ENCODE measurements around the gene ANKRD6.

The ANKRD6 gene

DNA sequence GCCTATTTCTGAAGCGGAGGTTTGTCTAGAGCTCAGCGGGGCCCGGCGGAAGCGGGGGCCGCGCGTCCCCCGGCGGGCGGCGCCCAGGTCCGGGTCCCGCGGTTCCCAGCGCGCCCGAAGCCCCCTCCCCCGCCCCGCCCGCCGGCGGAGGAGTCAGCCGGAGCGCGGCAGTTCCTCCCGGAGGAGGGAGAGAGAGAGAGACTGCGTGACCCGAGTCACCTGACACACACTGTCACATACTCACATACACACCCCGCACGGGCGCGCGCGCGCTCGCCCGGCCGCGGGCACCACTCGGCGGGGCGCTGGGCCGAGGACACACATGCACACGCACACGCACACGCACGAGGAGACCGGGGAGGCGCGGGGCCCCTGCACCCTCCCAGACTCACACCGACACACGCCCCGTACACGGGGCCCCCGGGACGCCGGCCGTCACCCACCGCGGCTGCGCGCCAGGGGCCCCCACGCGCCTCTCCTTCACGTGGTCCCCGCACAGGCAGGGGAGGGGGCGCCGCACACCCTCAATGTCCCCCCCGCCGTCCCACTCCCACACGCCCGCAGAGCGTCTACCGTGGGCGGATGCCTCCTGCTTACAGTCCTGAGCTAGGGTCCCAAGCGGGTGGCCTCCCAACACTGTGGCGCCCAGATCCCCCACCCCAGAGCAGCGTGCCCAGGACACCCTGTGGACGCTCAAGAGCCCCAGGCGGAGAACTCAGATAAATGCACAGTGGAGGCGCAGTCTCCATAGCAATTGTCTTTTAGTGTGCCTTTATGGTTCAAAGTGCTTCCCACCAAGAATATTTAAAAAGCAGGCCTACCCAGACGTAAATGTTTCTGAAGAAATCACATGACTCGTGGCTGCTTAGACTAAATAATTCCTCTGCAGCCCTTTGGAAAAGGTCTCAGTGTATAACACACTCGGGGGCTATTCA, 20.6 kb upstream of the ANKRD6 start, which contains the start of gene RRAGD:
RRAGD (minus strand) TSS at position 203 of the 935 bp plus-strand sequence. CDS start 280 bp downstream, outside the sequence.
- TF ChIP-seq, protein P1, sequence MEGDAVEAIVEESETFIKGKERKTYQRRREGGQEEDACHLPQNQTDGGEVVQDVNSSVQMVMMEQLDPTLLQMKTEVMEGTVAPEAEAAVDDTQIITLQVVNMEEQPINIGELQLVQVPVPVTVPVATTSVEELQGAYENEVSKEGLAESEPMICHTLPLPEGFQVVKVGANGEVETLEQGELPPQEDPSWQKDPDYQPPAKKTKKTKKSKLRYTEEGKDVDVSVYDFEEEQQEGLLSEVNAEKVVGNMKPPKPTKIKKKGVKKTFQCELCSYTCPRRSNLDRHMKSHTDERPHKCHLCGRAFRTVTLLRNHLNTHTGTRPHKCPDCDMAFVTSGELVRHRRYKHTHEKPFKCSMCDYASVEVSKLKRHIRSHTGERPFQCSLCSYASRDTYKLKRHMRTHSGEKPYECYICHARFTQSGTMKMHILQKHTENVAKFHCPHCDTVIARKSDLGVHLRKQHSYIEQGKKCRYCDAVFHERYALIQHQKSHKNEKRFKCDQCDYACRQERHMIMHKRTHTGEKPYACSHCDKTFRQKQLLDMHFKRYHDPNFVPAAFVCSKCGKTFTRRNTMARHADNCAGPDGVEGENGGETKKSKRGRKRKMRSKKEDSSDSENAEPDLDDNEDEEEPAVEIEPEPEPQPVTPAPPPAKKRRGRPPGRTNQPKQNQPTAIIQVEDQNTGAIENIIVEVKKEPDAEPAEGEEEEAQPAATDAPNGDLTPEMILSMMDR (IDR thresholded peaks at IDR 0.05; ENCODE audit: insufficient read depth, low read length, poor library complexity, severe bottlenecking): no peak
- TF ChIP-seq EZH2phosphoT487 (conservative IDR thresholded peaks at IDR 0.05; ENCODE audit: low read length): no peak
- no peaks in the 10 kb centered on the region for H3K9me2 ChIP-seq (replicated peaks; ENCODE audit: insufficient read depth, low read length)
- H3K4me2 ChIP-seq (ENCODE audit: low read depth, low read length, poor library complexity, severe bottlenecking): peak within 1 kb of the TSS; percentile 75
- no peaks in the 10 kb centered on the region for H3K9me3 ChIP-seq (ENCODE audit: insufficient read depth, low read length)
- no peaks in the 10 kb centered on the region for H3K27me3 ChIP-seq (ENCODE audit: low read length)
- H3K27ac ChIP-seq (ENCODE audit: low read depth, low read length): peak within 1 kb of the TSS; percentile 70
- peaks cover 45% of the 10 kb centered on the region for H3K79me2 ChIP-seq (ENCODE audit: insufficient read depth, low read length)
- no peaks in the 10 kb centered on the region for H3K36me3 ChIP-seq (ENCODE audit: low read length)
- H3K9ac ChIP-seq (ENCODE audit: low read length): peak within 1 kb of the TSS; percentile 94
- peak within 1 kb of the TSS; percentile 89 for H2AFZ ChIP-seq (ENCODE audit: low read depth, low read length, severe bottlenecking)
- no peaks in the 10 kb centered on the region; the same call in 1 of the 2 replicates for H4K20me1 ChIP-seq (ENCODE audit: low read depth, low read length)
- H3K4me3 ChIP-seq (ENCODE audit: insufficient read depth, low read length, poor library complexity, severe bottlenecking): peak within 1 kb of the TSS; percentile 94
- peaks cover 21% of the 10 kb centered on the region for H3F3A ChIP-seq (ENCODE audit: insufficient read depth)

GRCh38 chr6:89413006-89413400, 19.9 kb upstream of the ANKRD6 start:
- peak overlapping the region; percentile 70; the same call in 1 of the 2 replicates for H3K27ac ChIP-seq (ENCODE audit: low read depth, low read length)
- TF ChIP-seq, protein P1 (IDR thresholded peaks at IDR 0.05; ENCODE audit: insufficient read depth, low read length, poor library complexity, severe bottlenecking): no peak
- no peak for TF ChIP-seq EZH2phosphoT487 (conservative IDR thresholded peaks at IDR 0.05; ENCODE audit: low read length)
- peak overlapping the region; percentile 94 for H3K4me3 ChIP-seq (ENCODE audit: insufficient read depth, low read length, poor library complexity, severe bottlenecking)
- no peaks in the 10 kb centered on the region; the same call in 1 of the 2 replicates for H4K20me1 ChIP-seq (ENCODE audit: low read depth, low read length)
- H3F3A ChIP-seq (ENCODE audit: insufficient read depth): peaks cover 21% of the 10 kb centered on the region
- peak overlapping the region; percentile 89 for H2AFZ ChIP-seq (ENCODE audit: low read depth, low read length, severe bottlenecking)
- peaks cover 39% of the 10 kb centered on the region for H3K79me2 ChIP-seq (ENCODE audit: insufficient read depth, low read length)
- H3K27me3 ChIP-seq (ENCODE audit: low read length): no peaks in the 10 kb centered on the region
- no peaks in the 10 kb centered on the region for H3K36me3 ChIP-seq (ENCODE audit: low read length)
- H3K9ac ChIP-seq (ENCODE audit: low read length): peak overlapping the region; percentile 94
- H3K9me2 ChIP-seq (replicated peaks; ENCODE audit: insufficient read depth, low read length): no peaks in the 10 kb centered on the region
- H3K9me3 ChIP-seq (ENCODE audit: insufficient read depth, low read length): no peaks in the 10 kb centered on the region
- H3K4me2 ChIP-seq (ENCODE audit: low read depth, low read length, poor library complexity, severe bottlenecking): peak overlapping the region; percentile 75

- Histone ChIP-seq H4K20me1 (ENCODE audit: low read depth, low read length) (no peaks in the 10 kb centered on the region; the same call in 1 of the 2 replicates), H3F3A (ENCODE audit: insufficient read depth) (peaks cover 18% of the 10 kb centered on the region), H3K9me3 (ENCODE audit: insufficient read depth, low read length) (no peaks in the 10 kb centered on the region), H3K79me2 (ENCODE audit: insufficient read depth, low read length) (peaks cover 26% of the 10 kb centered on the region), H2AFZ (ENCODE audit: low read depth, low read length, severe bottlenecking) (no peak overlapping the region), H3K27me3 (ENCODE audit: low read length) (no peaks in the 10 kb centered on the region), H3K27ac (ENCODE audit: low read depth, low read length) (no peak overlapping the region), H3K9me2 (replicated peaks; ENCODE audit: insufficient read depth, low read length) (no peaks in the 10 kb centered on the region), H3K4me2 (ENCODE audit: low read depth, low read length, poor library complexity, severe bottlenecking) (no peak overlapping the region), H3K36me3 (ENCODE audit: low read length) (no peaks in the 10 kb centered on the region), H3K9ac (ENCODE audit: low read length) (no peak overlapping the region), H3K4me3 (ENCODE audit: insufficient read depth, low read length, poor library complexity, severe bottlenecking) (no peak overlapping the region)
- TF ChIP-seq, protein P1 (IDR thresholded peaks at IDR 0.05; ENCODE audit: insufficient read depth, low read length, poor library complexity, severe bottlenecking): no peak
- TF ChIP-seq EZH2phosphoT487 (conservative IDR thresholded peaks at IDR 0.05; ENCODE audit: low read length): no peak
Measured at GRCh38 chr6:89414215-89414614, 18.7 kb upstream of the ANKRD6 start.
